ENCODE results near the gene DNAH14. TPM values are rescaled to one million over a fixed set of nuclear protein-coding genes. Genes with fewer than 3 reads are reported as not detected.

DNAH14 gene
- total and polyA plus RNA-seq, 9 of the 15 experiments (the other 6 are each of a cell fraction or from before 2014, with no cell fraction given): 58.4 to 142 (median 98.4) TPM

DNA sequence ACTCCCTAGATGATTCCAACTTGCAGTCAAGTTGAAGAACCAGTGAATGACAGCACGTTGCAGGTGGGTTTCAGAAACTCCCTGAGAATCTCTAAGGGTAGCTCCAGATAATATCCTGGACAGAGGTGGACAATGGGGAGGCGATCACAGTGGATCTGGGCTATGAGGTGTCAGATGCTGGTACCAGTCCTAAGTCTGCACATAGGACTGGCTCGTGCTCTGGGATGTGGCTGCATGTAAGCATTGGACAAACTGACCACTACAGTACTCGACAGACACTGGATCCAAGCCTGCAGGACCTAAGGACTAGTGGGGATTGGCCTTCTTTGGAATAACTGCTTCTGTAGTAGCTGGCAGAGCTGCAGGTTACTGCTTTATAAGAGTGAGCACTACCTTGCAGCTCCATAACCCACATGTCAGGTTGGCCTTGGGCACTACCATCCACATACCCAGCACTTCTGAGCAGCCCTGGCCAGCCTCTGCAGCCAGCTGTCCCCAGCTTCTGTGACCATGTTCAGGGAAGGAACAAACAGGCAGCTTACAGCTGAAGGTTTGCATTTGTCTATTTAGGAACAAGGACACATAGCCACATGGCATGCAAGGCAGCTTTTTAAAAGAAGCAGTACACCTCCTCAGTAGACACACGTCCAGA is 33.2 kb upstream of the DNAH14 start (continued):
- TF ChIP-seq, protein P1, sequence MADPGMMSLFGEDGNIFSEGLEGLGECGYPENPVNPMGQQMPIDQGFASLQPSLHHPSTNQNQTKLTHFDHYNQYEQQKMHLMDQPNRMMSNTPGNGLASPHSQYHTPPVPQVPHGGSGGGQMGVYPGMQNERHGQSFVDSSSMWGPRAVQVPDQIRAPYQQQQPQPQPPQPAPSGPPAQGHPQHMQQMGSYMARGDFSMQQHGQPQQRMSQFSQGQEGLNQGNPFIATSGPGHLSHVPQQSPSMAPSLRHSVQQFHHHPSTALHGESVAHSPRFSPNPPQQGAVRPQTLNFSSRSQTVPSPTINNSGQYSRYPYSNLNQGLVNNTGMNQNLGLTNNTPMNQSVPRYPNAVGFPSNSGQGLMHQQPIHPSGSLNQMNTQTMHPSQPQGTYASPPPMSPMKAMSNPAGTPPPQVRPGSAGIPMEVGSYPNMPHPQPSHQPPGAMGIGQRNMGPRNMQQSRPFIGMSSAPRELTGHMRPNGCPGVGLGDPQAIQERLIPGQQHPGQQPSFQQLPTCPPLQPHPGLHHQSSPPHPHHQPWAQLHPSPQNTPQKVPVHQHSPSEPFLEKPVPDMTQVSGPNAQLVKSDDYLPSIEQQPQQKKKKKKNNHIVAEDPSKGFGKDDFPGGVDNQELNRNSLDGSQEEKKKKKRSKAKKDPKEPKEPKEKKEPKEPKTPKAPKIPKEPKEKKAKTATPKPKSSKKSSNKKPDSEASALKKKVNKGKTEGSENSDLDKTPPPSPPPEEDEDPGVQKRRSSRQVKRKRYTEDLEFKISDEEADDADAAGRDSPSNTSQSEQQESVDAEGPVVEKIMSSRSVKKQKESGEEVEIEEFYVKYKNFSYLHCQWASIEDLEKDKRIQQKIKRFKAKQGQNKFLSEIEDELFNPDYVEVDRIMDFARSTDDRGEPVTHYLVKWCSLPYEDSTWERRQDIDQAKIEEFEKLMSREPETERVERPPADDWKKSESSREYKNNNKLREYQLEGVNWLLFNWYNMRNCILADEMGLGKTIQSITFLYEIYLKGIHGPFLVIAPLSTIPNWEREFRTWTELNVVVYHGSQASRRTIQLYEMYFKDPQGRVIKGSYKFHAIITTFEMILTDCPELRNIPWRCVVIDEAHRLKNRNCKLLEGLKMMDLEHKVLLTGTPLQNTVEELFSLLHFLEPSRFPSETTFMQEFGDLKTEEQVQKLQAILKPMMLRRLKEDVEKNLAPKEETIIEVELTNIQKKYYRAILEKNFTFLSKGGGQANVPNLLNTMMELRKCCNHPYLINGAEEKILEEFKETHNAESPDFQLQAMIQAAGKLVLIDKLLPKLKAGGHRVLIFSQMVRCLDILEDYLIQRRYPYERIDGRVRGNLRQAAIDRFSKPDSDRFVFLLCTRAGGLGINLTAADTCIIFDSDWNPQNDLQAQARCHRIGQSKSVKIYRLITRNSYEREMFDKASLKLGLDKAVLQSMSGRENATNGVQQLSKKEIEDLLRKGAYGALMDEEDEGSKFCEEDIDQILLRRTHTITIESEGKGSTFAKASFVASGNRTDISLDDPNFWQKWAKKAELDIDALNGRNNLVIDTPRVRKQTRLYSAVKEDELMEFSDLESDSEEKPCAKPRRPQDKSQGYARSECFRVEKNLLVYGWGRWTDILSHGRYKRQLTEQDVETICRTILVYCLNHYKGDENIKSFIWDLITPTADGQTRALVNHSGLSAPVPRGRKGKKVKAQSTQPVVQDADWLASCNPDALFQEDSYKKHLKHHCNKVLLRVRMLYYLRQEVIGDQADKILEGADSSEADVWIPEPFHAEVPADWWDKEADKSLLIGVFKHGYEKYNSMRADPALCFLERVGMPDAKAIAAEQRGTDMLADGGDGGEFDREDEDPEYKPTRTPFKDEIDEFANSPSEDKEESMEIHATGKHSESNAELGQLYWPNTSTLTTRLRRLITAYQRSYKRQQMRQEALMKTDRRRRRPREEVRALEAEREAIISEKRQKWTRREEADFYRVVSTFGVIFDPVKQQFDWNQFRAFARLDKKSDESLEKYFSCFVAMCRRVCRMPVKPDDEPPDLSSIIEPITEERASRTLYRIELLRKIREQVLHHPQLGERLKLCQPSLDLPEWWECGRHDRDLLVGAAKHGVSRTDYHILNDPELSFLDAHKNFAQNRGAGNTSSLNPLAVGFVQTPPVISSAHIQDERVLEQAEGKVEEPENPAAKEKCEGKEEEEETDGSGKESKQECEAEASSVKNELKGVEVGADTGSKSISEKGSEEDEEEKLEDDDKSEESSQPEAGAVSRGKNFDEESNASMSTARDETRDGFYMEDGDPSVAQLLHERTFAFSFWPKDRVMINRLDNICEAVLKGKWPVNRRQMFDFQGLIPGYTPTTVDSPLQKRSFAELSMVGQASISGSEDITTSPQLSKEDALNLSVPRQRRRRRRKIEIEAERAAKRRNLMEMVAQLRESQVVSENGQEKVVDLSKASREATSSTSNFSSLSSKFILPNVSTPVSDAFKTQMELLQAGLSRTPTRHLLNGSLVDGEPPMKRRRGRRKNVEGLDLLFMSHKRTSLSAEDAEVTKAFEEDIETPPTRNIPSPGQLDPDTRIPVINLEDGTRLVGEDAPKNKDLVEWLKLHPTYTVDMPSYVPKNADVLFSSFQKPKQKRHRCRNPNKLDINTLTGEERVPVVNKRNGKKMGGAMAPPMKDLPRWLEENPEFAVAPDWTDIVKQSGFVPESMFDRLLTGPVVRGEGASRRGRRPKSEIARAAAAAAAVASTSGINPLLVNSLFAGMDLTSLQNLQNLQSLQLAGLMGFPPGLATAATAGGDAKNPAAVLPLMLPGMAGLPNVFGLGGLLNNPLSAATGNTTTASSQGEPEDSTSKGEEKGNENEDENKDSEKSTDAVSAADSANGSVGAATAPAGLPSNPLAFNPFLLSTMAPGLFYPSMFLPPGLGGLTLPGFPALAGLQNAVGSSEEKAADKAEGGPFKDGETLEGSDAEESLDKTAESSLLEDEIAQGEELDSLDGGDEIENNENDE (IDR thresholded peaks at IDR 0.05; ENCODE audit: low read depth, low read length): no peak
- TF ChIP-seq HIVEP1 (CRISPR knock-in tag; IDR thresholded peaks at IDR 0.05) (no peak), MEF2A (IDR thresholded peaks at IDR 0.05; ENCODE audit: control insufficient read depth, low read depth, low read length) (no peak)
- TF ChIP-seq, protein P2, sequence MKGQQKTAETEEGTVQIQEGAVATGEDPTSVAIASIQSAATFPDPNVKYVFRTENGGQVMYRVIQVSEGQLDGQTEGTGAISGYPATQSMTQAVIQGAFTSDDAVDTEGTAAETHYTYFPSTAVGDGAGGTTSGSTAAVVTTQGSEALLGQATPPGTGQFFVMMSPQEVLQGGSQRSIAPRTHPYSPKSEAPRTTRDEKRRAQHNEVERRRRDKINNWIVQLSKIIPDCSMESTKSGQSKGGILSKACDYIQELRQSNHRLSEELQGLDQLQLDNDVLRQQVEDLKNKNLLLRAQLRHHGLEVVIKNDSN (CRISPR knock-in tag; IDR thresholded peaks at IDR 0.05): no peak
- TF ChIP-seq, protein P3, sequence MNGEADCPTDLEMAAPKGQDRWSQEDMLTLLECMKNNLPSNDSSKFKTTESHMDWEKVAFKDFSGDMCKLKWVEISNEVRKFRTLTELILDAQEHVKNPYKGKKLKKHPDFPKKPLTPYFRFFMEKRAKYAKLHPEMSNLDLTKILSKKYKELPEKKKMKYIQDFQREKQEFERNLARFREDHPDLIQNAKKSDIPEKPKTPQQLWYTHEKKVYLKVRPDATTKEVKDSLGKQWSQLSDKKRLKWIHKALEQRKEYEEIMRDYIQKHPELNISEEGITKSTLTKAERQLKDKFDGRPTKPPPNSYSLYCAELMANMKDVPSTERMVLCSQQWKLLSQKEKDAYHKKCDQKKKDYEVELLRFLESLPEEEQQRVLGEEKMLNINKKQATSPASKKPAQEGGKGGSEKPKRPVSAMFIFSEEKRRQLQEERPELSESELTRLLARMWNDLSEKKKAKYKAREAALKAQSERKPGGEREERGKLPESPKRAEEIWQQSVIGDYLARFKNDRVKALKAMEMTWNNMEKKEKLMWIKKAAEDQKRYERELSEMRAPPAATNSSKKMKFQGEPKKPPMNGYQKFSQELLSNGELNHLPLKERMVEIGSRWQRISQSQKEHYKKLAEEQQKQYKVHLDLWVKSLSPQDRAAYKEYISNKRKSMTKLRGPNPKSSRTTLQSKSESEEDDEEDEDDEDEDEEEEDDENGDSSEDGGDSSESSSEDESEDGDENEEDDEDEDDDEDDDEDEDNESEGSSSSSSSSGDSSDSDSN (IDR thresholded peaks at IDR 0.05; ENCODE audit: borderline replicate concordance in 1 of 2, low read depth in 2 of 2, low read length in 2 of 2): no peak

Measured in K562 (cell line).